ENCODE results near the gene ZPR1. TPM values are rescaled to one million over a fixed set of nuclear protein-coding genes. Genes with fewer than 3 reads are reported as not detected.

Gene ZPR1
- total and polyA plus RNA-seq, 12 donors: 5.5 to 44.7 (median 22.6) TPM

DNA sequence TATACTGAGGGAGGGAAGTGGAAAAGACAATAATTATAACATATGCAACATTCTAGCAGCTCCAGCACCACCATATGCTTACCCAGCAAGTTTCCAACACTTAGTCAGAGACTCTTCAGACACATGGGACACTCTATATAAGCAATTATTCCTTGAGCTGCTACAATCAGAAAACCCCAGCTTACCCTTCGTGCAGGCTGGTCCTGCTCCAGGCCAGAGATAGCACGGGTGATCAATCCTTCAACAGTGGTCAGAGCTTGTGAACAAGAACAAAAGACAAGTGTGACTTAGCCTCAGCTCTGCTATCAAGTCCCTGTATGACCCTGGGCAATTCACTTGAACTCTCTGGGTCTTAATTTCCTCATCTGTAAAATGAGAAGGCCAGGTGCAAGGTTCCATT lies 1.5 kb downstream of the ZPR1 start:
- H3K27me3 ChIP-seq: no peaks in the 10 kb centered on the region
- ATAC-seq (no peak), DNase-seq (no peak)
- peaks cover 0 to 55% (median 39%) of the 10 kb centered on the region in 9 donors for H3K36me3 ChIP-seq
- no peak for TF ChIP-seq CTCF (IDR thresholded peaks at IDR 0.05)
- WGBS, 2 donors: 80 to 87% methylated on average over 2 of the region's 2 CpGs
- H3K4me1 ChIP-seq: peaks cover 4 to 32% (median 20%) of the 10 kb centered on the region in 9 donors
- no peak overlapping the region for H3K27ac ChIP-seq
- H3K9me3 ChIP-seq: no peaks in the 10 kb centered on the region
- peak overlapping the region in 3 of 10 donors; percentile 84 to 97 (median 91) for H3K4me3 ChIP-seq
- intact Hi-C loops (cut with DNase I): loop anchor here in 4 of 10 donors (5.0 kb wide), 2 partner anchors 441 to 446 kb away; partner anchors contain the start of genes PCSK7 (in 1 of the 4) and RNF214 (in 1 of the 4)

DNA sequence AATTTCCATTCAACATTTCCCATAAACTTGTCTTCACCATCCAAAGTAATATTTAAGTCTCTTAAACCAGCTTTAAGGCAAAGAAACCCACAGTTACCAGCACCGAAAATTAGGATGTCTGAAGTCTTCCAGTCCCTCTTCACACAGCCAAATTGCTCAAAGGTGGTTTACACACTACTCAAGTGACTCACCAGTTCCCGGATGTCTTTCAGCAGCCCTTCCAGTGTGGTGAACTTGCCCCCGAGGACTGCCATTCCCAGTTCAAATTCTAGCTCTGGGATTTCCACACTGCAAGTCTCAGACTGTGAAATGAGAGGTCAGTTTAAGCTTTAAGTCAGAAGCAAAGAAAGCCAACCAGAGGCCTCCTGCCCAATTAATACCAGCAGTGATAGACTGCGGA lies 5.1 kb downstream of the ZPR1 start:
- no peak for ATAC-seq
- Histone ChIP-seq H3K4me3 (no peak overlapping the region), H3K36me3 (peaks cover 0 to 91% (median 58%) of the 10 kb centered on the region in 9 donors), H3K4me1 (peaks cover 4 to 19% (median 11%) of the 10 kb centered on the region in 9 donors), H3K9me3 (no peaks in the 10 kb centered on the region), H3K27ac (no peak overlapping the region), H3K27me3 (no peaks in the 10 kb centered on the region)
- no peak for DNase-seq
- intact Hi-C loops (cut with DNase I): no loop called here
- no peak for TF ChIP-seq CTCF (IDR thresholded peaks at IDR 0.05)
- WGBS, 2 donors: 95 to 97% methylated on average over 4 of the region's 4 CpGs

DNA sequence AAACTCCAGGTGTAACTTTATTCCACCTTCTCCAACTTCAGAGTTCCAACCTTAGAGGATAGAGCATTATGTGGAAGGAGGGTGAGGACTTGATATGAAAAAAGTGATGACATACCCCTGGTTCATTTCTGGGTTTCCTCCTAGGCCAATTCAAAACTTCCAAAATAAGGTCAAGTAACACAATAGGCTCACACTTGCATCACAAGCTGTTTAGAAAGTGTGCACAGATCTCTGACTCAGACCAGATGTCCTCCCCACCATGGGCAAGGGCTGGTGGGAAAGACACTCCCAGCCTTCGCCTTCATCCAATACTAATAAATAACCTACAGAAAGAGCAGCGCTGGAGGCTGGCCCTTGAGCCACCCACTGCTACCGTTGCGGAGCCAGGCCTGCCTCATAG lies 9.3 kb downstream of the ZPR1 start:
- Histone ChIP-seq H3K4me1 (peaks cover 0 to 11% (median 3%) of the 10 kb centered on the region in 9 donors), H3K36me3 (peaks cover 0 to 80% (median 42%) of the 10 kb centered on the region in 9 donors), H3K4me3 (no peak overlapping the region), H3K9me3 (no peaks in the 10 kb centered on the region), H3K27me3 (no peaks in the 10 kb centered on the region), H3K27ac (no peak overlapping the region)
- intact Hi-C loops (cut with DNase I): no loop called here
- no peak for ATAC-seq
- no peak for TF ChIP-seq CTCF (IDR thresholded peaks at IDR 0.05)
- WGBS, 2 donors: 97 to 99% methylated on average over 4 of the region's 4 CpGs
- DNase-seq: no peak

DNA sequence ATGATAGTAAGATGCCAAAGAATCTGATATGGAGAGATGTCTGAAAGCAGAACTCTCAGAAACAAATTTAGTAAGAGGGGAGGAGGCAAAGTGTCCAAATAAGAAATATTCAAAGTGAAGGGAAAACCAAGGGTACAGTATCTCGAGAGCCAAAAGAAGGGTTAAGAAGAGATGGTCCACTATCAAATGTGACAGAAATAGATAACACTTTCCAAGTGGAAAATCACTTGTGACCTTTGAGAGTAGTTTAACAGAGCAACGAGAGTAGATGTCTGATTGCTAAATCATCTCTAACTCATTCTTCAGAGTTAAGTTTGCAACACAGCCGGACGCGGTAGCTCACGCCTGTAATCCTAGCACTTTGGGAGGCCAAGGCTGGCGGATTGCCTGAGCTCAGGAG lies 10.8 kb downstream of the ZPR1 start:
- ATAC-seq: no peak
- Histone ChIP-seq H3K9me3 (no peaks in the 10 kb centered on the region), H3K27me3 (no peaks in the 10 kb centered on the region), H3K4me1 (peaks cover 0 to 13% (median 7%) of the 10 kb centered on the region in 9 donors), H3K27ac (no peak overlapping the region), H3K36me3 (peaks cover 0 to 65% (median 28%) of the 10 kb centered on the region in 9 donors), H3K4me3 (no peak overlapping the region)
- no peak for TF ChIP-seq CTCF (IDR thresholded peaks at IDR 0.05)
- intact Hi-C loops (cut with DNase I): no loop called here
- DNase-seq: no peak
- WGBS, 2 donors: 72 to 82% methylated on average over 7 of the region's 7 CpGs

Data from heart right ventricle (tissue), 16 donors.